Large intestine (tissue), 3 donors: Measurements from ENCODE around the gene GLIPR1L2. TPM values are rescaled to one million over a fixed set of nuclear protein-coding genes. Genes with fewer than 3 reads are reported as not detected.
"Not testable (repeated sequence)": the region's sequence is repeated elsewhere in the genome, so short reads cannot be mapped to it uniquely, and the experiment has no call there.

ENCODE experiments used
- DNase-seq, 2 donors: peaks; one replicate each; pipeline versions ENCODE4 v3.0.0 to v3.0.0-alpha.2; 2013
- H3K27ac ChIP-seq: one replicate; pipeline ENCODE4 v1.5.1; 2013; ENCODE audit warnings: low read length
- H3K27me3 ChIP-seq: 2 replicates; pipeline ENCODE4 v1.6.1; 2013; ENCODE audit warnings: low read length; ENCODE audit not compliant: control insufficient read depth, insufficient read depth
- H3K36me3 ChIP-seq: 2 replicates; pipeline ENCODE4 v1.6.1; 2013; ENCODE audit warnings: low read length; ENCODE audit not compliant: control insufficient read depth, insufficient read depth
- H3K4me1 ChIP-seq: one replicate; pipeline ENCODE4 v1.6.1; 2013; ENCODE audit warnings: low read length; ENCODE audit not compliant: control insufficient read depth, insufficient read depth
- H3K4me3 ChIP-seq: one replicate; pipeline ENCODE4 v1.5.1; 2013; ENCODE audit warnings: low read length
- H3K9me3 ChIP-seq: one replicate; pipeline ENCODE4 v1.6.1; 2013; ENCODE audit warnings: mild to moderate bottlenecking, low read depth, low read length, moderate library complexity; ENCODE audit not compliant: control insufficient read depth
- WGBS: methylation state at CpG from one replicate; pipeline ENCODE4 v1.1.5; 2013; ENCODE audit warnings: low lambda C conversion rate; ENCODE audit not compliant: insufficient coverage; 5-methylcytosine and 5-hydroxymethylcytosine counted together
- polyA plus RNA-seq: library from polyadenylated mRNA; unstranded; fragments of 120-200 nt; gene quantifications from one replicate; pipeline ENCODE4 v1.2.1, GENCODE V29; 2013

Gene GLIPR1L2
- polyA plus RNA-seq, 1 donor: 1.3 TPM

GRCh38 chr12:75445137-75445507 lies 54.2 kb downstream of the GLIPR1L2 start:
- not testable (repeated sequence) for H3K27ac ChIP-seq, H3K9me3 ChIP-seq, H3K4me1 ChIP-seq, DNase-seq, H3K36me3 ChIP-seq, H3K4me3 ChIP-seq, H3K27me3 ChIP-seq
- WGBS: 72% methylated on average over 3 of the region's 7 CpGs

GRCh38 chr12:75446857-75447256 lies 56.0 kb downstream of the GLIPR1L2 start:
- H3K27me3 ChIP-seq: no peaks in the 10 kb centered on the region
- peaks cover 8% of the 10 kb centered on the region for H3K4me1 ChIP-seq
- no peaks in the 10 kb centered on the region for H3K9me3 ChIP-seq
- H3K4me3 ChIP-seq: no peak overlapping the region
- H3K27ac ChIP-seq: no peak overlapping the region
- no peak for DNase-seq
- no peaks in the 10 kb centered on the region for H3K36me3 ChIP-seq

GRCh38 chr12:75447691-75448393 lies 57.0 kb downstream of the GLIPR1L2 start:
- WGBS: no CpG with 5 or more reads among the region's 4 CpGs
- H3K27me3 ChIP-seq: no peaks in the 10 kb centered on the region
- H3K4me1 ChIP-seq: peaks cover 2% of the 10 kb centered on the region
- no peak for DNase-seq
- H3K27ac ChIP-seq: no peak overlapping the region
- H3K36me3 ChIP-seq: no peaks in the 10 kb centered on the region
- H3K9me3 ChIP-seq: no peaks in the 10 kb centered on the region
- no peak overlapping the region for H3K4me3 ChIP-seq

- H3K4me1 ChIP-seq: no peaks in the 10 kb centered on the region
- no peaks in the 10 kb centered on the region for H3K9me3 ChIP-seq
- H3K27me3 ChIP-seq: no peaks in the 10 kb centered on the region
- H3K36me3 ChIP-seq: no peaks in the 10 kb centered on the region
- no peak overlapping the region for H3K27ac ChIP-seq
- no peak for DNase-seq
- no CpG with 5 or more reads among the region's 3 CpGs for WGBS
- H3K4me3 ChIP-seq: no peak overlapping the region
These were observed 61.9 kb downstream of the GLIPR1L2 start for GRCh38 chr12:75452675-75453330.

GRCh38 chr12:75455839-75456238 lies 65.0 kb downstream of the GLIPR1L2 start:
- Histone ChIP-seq H3K9me3 (no peaks in the 10 kb centered on the region), H3K4me1 (no peaks in the 10 kb centered on the region), H3K36me3 (no peaks in the 10 kb centered on the region), H3K27ac (no peak overlapping the region), H3K4me3 (no peak overlapping the region), H3K27me3 (no peaks in the 10 kb centered on the region)
- WGBS: no CpG with 5 or more reads among the region's 5 CpGs
- DNase-seq: no peak

- no peak overlapping the region for H3K27ac ChIP-seq
- no peak overlapping the region for H3K4me3 ChIP-seq
- H3K36me3 ChIP-seq: no peaks in the 10 kb centered on the region
- no peaks in the 10 kb centered on the region for H3K9me3 ChIP-seq
- WGBS: 71% methylated on average over 1 of the region's 1 CpG
- DNase-seq: no peak
- H3K27me3 ChIP-seq: no peaks in the 10 kb centered on the region
- H3K4me1 ChIP-seq: no peaks in the 10 kb centered on the region
These were observed 66.3 kb downstream of the GLIPR1L2 start for GRCh38 chr12:75457191-75457590.

- not testable (repeated sequence) for H3K27ac ChIP-seq, H3K4me3 ChIP-seq, DNase-seq, H3K36me3 ChIP-seq, H3K27me3 ChIP-seq, H3K4me1 ChIP-seq, H3K9me3 ChIP-seq
- 100% methylated on average over 1 of the region's 9 CpGs for WGBS
These were observed 67.0 kb downstream of the GLIPR1L2 start for GRCh38 chr12:75457866-75458265.

- Histone ChIP-seq H3K36me3 (no peaks in the 10 kb centered on the region), H3K4me1 (no peaks in the 10 kb centered on the region)
- WGBS: no CpG with 5 or more reads among the region's 3 CpGs
These were observed 68.9 kb downstream of the GLIPR1L2 start for GRCh38 chr12:75459755-75460154.

GRCh38 chr12:75460204-75460603 lies 69.3 kb downstream of the GLIPR1L2 start:
- H3K27ac ChIP-seq: no peak overlapping the region
- H3K27me3 ChIP-seq: no peaks in the 10 kb centered on the region
- no peaks in the 10 kb centered on the region for H3K36me3 ChIP-seq
- DNase-seq: no peak
- H3K9me3 ChIP-seq: no peaks in the 10 kb centered on the region
- no peak overlapping the region for H3K4me3 ChIP-seq
- no peaks in the 10 kb centered on the region for H3K4me1 ChIP-seq

More at GRCh38 chr12:75459755-75460154, 68.9 kb downstream of the GLIPR1L2 start:
- Histone ChIP-seq H3K27ac (no peak overlapping the region), H3K4me3 (no peak overlapping the region), H3K27me3 (no peaks in the 10 kb centered on the region), H3K9me3 (no peaks in the 10 kb centered on the region)
- no peak for DNase-seq

- Histone ChIP-seq H3K27ac (no peak overlapping the region), H3K4me1 (no peaks in the 10 kb centered on the region), H3K27me3 (no peaks in the 10 kb centered on the region), H3K4me3 (no peak overlapping the region), H3K36me3 (no peaks in the 10 kb centered on the region), H3K9me3 (no peaks in the 10 kb centered on the region)
- 91% methylated on average over 1 of the region's 6 CpGs for WGBS
- DNase-seq: no peak
These were observed 81.3 kb downstream of the GLIPR1L2 start for GRCh38 chr12:75471902-75472890.
